Fibroblast of skin of left quadriceps (primary cell): ENCODE data around the gene CUL4B.
"Not testable (repeated sequence)": the region's sequence is repeated elsewhere in the genome, so short reads cannot be mapped to it uniquely, and the experiment has no call there.

Experiments
- DNase-seq, 2 experiments: peaks; one replicate each; pipeline ENCODE4 v3.0.0-alpha.2; 2013; ENCODE audit warnings: low read depth in 2 of 2

CUL4B gene

DNA sequence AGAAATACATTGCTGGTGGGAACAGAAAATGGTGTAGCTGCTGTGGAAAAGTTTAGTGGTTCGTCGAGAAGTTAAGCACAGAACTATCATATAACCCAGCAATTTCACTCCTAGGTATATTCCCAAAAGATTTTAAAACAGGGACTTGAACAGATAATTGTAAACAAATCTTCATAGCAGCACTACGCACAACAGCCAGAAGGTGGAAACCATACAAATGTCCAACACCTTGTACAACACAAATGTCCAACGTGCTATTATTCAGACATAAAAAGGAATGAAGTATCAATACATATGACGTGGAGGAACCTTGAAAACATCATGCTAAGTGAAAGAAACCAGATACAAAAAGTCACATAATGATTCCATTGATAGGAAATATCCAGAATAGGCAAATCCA, 37.9 kb downstream of the CUL4B start:
- no peak for DNase-seq

DNA sequence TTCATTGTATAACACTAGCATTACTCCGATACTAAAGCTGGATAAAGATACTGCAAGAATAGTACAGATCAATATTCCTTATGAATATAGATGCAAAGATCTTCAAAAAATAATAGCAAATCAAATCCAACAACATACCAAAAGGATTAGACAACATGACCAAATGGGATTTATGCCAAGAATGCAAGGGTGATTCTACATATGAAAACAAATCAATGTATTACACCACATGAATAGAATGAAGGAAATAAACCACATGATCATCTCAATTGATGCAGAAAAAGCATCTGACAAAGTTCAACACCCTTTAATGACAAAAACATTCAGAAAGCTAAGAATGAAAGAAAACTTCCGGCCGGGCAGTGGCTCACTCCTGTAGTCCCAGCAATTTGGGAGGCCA, 42.8 kb downstream of the CUL4B start:
- peak; percentile 29 to 30 for DNase-seq

DNA sequence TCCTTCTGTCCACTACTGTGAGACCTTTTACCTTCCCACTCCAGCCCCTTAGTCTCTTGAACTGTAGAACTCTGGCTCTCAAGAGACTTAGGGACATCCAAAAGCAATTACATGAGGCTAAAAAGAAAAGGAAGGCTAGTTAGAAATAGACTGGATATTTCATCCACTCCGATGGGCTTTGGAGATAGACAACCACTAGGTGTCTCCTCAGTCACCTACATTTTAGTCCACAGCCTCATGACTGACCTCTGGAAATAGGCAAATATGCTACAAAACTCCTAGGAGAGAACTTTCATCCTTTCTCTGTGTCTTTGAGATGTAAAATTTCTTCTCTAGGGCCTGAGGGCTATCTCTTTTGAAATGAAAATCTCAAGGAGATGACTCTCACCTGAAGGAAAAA, 46.5 kb downstream of the CUL4B start:
- DNase-seq: no peak

DNA sequence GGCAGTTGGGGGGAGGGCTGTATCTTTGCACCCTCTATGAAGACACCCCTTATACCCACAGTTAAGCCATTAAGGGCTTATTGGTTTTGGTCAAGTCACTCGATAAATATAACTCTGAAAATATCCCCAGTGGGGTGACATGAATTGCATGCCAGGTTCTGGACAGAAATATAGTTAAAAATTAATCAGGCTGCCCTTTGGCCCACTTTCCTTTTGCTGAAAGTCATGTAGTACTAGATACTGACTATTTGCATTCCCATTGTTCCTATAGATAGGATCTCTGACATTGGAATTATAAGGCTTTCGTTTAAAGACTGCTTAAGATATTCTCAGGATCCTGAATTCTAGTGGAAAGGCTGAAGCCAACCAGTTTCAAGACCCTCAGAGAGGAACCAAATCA, 48.1 kb downstream of the CUL4B start:
- DNase-seq: no peak

DNA sequence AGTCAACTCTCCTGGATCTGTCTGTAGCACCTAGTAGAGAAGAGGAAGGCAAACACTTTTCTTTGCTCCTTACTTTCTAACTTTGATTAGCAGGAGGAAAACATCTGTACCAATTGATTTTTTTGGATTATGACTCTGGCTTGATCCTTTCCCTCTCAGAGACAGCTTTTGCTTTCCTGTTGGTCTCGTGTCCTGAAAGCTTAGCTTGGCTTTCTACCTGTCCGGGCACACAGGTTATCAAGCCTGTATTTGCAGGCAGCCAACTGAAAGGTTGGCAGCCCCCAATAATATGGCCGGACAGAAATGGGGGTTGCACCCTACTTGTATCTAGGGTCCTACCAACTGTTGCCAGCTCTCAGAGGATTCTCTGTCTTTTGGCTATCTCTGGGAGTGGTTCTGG, 48.5 kb downstream of the CUL4B start:
- no peak for DNase-seq

DNA sequence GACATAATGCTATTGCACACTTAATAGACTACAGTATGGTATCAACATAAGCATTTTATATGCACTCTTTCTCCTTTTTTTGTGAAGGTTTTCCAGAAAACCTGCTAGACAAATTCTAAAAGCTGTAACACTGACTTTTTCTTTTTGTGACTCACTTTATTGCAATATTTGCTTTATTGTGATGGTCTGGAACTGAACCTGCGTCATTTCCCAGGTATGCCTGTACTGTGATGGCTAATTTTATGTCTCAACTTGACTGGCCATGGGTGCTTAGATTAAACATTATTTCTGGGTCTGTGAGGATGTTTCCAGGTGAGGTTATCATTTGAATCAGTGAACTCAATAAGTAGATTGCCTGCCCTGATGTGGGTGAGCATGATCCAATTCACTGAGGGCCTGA, 56.2 kb downstream of the CUL4B start:
- DNase-seq: no peak

DNA sequence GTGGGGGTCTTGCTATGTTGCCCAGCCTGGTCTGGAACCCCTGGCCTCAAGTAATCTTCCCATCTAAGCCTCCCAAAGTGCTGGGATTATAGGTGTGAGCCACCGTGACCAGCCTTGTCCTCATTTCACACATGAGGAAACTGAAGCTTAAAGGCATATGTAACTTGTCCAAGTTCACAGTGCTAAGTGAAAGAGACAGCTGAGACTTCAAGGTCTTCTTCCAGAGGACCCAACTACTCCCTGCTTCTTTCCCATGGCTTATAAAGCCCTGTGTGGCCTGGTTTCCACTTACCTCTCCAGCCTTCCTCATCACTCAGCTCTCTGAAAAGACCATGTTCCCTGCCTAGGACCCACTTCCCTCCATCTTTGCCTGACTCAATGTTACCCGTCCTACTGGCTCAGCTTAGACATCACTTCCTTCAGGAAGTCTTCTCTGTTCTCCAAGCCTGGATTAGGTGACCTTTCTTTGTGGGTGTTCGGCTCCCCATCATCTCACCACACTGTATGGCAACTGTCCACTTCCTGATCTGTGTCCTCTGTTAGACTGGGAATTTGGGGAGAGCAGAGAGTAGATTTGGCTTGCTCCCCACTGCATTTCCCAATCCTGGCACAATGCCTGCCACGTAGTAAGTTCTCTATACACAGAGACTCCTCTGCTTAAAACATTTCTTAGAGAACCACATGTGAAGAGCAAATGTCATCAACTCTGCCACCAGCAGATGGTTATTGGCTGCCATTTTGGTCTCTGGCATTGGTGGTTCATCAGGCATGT, 61.3 kb downstream of the CUL4B start:
- no peak for DNase-seq

DNA sequence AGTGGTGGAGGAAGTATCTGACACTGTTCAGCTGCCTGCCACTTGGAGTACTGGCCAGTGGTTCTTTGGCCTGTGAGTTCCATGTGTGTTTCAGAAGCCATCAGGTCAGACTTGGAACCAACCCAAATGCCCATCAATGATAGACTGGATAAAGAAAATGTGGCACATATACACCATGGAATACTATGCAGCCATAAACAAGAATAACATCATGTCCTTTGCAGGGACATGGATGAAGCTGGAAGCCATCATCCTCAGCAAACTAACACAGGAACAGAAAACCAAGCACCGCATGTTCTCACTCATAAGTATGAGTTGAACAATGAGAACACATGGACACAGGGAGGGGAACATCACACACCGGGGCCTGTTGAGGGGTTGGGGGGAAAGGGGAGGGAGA, 70.6 kb downstream of the CUL4B start:
- DNase-seq: not testable (repeated sequence)

DNA sequence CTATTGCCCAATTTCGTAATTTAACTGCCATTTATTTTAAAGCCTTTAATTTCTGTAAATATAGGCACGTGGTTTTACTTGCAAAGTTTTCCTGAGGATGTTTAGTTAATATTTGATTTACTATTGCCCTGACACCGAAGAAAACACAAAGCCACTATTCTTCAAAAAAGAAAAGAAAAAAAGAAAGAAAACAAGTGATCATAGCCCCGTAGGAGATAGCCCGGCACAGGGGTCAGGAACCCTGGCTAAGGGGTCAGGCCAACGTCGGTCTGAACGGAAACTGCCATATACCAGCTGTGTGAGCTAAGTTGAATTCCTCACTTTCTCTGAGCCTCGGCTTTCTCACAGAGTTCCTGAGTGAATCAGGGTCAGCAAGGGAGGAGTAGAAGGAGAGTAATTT, 74.0 kb downstream of the CUL4B start:
- DNase-seq: no peak

DNA sequence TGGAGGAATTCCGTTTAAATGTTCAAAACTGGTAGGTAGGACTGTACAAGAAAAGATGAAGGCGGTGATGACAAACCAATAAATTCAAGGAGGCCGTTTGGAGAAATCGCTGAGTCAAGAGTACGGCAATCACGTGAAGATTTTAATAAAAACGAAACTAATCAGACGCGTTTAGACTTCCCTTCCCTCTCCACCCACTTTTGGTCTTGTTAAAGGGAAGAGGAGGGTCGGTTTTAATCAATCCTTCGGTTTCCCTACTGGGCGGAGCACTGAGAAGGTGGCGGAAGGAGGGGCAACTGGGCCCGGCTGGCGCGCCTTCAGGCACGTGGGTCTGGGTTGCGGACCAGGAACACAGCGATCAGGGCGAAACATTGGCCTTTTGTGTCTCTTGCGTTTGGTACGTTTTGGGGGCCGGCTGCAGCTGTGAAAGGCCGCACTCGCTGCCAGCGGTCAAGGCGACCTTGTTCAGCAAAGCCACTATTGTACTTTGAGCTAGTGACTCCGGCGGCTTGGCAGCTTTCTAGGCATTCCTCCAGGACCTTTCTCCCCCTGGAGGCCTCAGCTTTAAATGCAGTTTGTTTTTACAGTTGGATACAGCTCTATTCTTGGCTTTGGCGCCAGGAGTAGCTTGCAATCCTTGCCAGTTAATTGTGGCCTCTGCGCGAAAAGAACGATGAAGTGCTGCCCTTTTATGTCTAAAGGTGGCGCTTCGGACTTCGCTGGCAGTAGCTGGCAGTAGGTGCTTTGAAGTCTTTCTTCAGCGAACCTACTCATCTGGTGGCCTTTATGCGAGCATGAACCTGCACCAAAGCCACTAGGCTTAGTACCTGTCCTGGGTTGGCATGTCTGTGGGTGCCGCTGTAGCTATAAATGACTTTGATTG, 74.9 kb downstream of the CUL4B start:
- peak; percentile 51 to 53 for DNase-seq

DNA sequence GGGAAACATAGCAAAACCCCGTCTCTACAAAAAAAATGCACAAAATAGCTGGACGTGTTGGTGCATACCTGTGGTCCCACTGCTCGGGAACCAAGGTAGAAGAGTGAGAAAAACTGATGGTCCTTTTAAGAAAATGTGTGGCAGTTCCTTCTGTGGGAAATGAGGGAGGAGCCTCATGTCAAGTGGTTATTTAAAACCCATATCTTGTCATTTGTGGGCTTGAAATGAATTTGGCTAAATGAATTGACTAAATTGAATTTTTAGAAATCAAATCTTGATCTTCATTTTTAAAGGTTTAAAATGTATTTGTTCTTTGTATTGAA, 75.5 kb downstream of the CUL4B start:
- DNase-seq: no peak

DNA sequence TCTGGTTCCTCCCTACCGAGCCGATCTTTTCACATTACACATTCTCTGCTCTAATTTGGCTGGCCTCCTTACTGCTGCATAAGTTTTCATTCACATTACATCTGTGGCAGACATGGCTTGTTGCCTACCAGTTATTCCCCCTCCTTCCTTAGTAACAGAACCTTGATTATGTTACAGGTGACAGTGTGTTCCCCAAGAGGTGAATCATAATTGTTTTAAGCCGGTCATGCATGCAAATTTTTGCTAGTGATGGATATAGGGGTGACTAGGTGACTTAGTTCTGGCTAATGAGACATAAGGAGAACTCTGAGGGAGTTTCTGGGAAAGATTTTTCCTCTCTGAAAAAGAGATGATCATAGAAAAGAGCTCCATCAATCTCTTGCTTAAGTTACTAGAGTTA, 83.3 kb downstream of the CUL4B start:
- DNase-seq: no peak

DNA sequence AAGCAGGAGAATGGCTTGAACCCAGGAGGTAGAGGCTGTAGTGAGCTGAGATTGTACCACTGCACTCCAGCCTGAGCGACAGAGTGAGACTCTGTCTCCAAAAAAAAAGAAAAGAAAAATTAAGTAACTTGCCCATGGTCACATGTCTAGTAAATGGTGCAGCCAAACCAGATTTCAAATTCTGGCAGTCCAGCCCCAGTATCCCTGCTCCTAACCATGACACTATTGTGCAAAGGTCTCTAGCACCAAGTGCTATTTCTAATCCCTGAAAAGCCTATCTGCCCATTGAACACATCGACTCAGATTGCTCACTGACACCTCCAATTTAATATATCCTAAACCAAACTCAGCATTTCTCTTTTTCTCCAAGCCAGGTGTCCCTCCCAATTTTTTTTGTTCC, 84.0 kb downstream of the CUL4B start:
- no peak for DNase-seq

DNA sequence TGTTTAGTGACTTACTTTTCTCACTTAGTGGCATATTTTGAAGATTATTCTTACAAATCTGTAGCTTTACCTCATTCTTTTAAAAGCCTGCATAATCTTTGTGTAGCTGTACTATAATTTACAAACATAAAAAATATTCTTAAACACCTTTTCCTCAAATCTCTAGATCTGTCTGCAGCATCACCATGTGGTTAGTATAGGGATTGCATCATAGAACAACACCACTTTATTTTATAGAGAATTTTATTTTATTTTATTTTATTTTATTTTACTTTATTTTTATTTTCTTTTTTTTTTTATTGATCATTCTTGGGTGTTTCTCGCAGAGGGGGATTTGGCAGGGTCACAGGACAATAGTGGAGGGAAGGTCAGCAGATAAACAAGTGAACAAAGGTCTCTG, 85.3 kb downstream of the CUL4B start:
- DNase-seq: not testable (repeated sequence)
